HG03469 (cell line): ENCODE results near the gene DAPK1.

Experiments
- ATAC-seq: cut with Tn5 transposase; IDR thresholded peaks from one replicate; pipeline ENCODE4 v1.9.1; 2021; ENCODE audit warnings: mild to moderate bottlenecking, moderate library complexity, moderate number of reproducible peaks; ENCODE audit not compliant: unreplicated experiment

Gene DAPK1

GRCh38 chr9:87497604-87498045, at the start of gene DAPK1:
Gene DAPK1 (plus strand): TSS chr9:87497867. CDS start chr9:87499078, 1,211 bp downstream.
- peak; percentile 31 for ATAC-seq

GRCh38 chr9:87451149-87451548, 46.5 kb upstream of the DAPK1 start:
- no peak for ATAC-seq

DNA sequence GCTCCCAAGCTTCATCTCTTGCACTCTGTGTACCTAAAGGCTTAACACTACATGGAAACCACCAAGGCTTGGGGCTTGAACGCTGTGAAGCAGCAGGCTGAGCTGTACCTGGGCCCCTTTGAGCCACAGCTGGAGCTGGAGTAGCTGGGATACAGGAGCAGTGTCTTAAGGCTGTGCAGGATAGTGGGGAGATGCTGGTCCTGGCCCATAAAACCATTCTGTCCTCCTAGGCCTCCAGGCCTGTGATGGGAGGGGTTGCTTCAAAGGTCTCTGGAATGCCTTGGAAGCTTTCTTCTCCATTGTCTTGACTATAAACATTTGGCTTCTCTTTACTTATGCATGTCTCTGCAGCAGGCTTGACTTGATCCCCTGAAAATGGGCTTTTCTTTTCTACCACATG, 42.3 kb upstream of the DAPK1 start:
- no peak for ATAC-seq

GRCh38 chr9:87461256-87461655, 36.4 kb upstream of the DAPK1 start:
- ATAC-seq = no peak

GRCh38 chr9:87464110-87464991, 33.3 kb upstream of the DAPK1 start:
- peak; percentile 42 for ATAC-seq

- no peak for ATAC-seq
Observed at GRCh38 chr9:87464992-87465378, 32.7 kb upstream of the DAPK1 start.

- ATAC-seq = no peak
Observed at GRCh38 chr9:87465816-87466215, 31.9 kb upstream of the DAPK1 start.

- ATAC-seq = no peak
Observed at GRCh38 chr9:87467187-87467586, 30.5 kb upstream of the DAPK1 start.

DNA sequence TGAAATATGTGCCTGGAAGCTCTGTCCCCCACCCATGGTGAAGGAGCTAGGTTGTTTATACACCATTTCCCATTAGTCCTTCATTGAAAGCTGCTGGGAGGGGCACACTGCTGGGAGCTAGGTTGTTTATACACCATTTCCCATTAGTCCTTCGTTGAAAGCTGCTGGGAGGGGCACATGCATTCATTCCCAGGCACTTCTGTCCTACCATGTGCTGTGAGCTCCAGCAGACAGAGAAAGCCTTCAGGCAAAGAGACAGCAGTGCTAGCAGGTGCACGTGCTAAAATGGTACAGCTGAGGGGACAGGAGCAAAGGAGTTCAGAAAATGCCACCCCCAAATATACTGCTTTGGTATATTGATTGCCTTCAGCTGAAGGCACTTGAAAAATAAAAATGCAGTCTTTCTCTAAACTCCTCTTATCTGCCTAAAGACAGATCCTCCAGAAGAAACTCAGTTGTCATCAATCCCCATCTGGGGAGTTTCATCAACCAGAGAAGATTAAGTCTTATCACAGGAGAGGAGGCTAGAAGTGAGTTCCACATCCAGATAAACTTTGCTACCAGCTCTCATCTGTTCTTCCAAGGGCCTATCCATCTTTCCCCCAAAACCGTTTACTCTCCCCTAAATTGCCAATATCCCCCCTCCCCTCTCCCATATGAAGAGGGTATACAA, 27.7 kb upstream of the DAPK1 start:
- no peak for ATAC-seq

GRCh38 chr9:87471746-87472145, 25.9 kb upstream of the DAPK1 start:
- ATAC-seq = no peak

- ATAC-seq = no peak
Observed at GRCh38 chr9:87475463-87475862, 22.2 kb upstream of the DAPK1 start.

GRCh38 chr9:87478226-87478992, 19.3 kb upstream of the DAPK1 start:
- ATAC-seq = no peak

- ATAC-seq = peak; percentile 94
Observed at GRCh38 chr9:87479801-87480201, 17.9 kb upstream of the DAPK1 start.

DNA sequence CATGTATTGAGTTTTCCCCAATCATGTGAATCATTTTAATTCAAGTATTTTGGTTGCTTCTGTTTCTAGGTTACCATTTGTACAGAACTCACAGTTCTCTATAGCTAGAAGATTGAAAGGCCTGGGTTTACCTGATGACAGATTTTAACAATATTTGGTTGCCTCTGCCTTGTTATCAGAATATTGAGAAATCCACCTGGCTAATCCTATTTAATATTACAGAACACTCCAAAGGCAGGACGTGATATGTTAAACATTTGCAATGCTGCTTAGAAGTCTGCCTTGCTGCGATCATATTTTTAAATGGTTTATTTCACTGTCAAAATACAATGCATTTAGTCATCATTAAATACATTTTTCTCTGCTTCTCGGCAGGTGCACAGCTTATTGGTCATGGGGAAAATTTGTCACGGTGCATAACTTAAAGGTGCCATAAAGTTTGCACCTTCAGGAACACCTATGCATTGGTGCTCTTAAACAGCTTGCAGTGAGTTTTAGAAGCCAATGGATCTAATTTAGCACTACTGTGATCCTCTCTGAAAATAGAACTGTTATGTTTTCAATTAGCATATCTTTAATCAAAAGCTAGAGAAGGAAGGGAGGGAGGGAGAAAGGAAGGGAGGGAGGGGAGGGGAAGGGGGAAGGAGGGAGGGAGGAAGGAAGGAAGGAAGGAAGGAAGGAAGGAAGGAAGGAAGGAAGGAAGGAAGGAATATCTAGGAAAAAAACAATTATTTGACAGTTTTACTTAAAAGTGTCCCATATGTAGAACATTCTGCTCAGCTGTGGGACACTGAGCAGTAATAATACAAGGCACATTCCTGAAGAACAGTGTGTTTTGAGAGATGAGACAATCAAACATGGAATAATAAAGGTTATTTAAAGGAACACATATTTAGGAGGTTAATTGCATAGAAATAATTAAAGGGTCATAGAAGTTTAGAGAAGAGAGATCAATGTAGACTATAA, 15.5 kb upstream of the DAPK1 start:
- ATAC-seq = no peak

DNA sequence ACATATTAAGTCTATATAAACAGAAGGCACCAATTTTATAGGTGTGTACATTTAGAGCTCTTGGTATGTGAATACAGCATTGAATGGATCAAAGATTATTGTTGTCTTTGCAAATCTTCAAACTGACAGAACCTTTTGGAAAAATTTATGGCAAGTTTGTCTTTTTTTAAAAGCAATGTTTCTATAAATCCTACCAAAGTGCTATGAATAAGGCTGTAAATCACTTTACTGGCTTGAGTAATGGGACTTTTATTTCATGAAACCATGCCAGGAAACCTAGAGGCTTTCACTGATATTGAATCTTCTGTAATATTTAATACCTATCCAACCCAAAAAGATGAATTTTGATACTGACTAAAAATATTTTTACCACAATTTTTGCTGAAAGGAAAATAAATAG, 7.4 kb upstream of the DAPK1 start:
- ATAC-seq = no peak

- ATAC-seq = no peak
Observed at GRCh38 chr9:87490907-87491306, 6.8 kb upstream of the DAPK1 start.

GRCh38 chr9:87491523-87491922, 6.1 kb upstream of the DAPK1 start:
- no peak for ATAC-seq

- ATAC-seq = no peak
Observed at GRCh38 chr9:87492642-87493041, 5.0 kb upstream of the DAPK1 start.

DNA sequence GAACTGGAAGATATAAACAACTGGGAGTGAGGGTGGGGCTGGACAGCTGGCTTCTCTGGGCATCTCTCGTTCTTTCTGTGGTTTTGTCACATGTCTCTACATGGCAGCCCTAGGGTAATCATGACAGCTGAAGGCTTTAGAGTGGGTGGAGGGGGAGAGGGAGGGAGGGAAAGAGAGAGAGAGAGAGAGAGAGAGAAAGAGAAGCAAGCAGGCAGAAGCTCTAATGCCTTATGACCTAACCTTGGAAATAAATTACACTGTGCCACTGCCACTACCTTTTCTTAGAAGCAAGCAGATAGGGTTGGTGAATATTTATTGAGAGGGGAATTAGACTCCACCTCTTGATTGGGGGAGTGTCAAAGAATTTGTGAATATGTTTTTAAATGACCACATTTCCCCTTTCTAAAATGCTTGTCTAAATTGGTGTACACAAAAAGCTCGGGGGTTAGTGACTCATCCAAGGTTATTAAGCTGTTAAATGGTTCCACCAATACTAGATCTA, 2.6 kb upstream of the DAPK1 start:
- ATAC-seq = no peak

- ATAC-seq = no peak
Observed at GRCh38 chr9:87497080-87497603, 525 bp upstream of the DAPK1 start.
